GM19468 (cell line): Measurements from ENCODE around the gene CASP12.
"Not testable (repeated sequence)": the region's sequence is repeated elsewhere in the genome, so short reads cannot be mapped to it uniquely, and the experiment has no call there.

ENCODE experiments used
- ATAC-seq: cut with Tn5 transposase; IDR thresholded peaks from one replicate; pipeline ENCODE4 v1.9.1; 2021; ENCODE audit warnings: mild to moderate bottlenecking, moderate library complexity, moderate number of reproducible peaks; ENCODE audit not compliant: unreplicated experiment; ENCODE audit errors: extremely low read depth

CASP12 gene

GRCh38 chr11:104897891-104898684, at the start of gene CASP12:
Gene CASP12 (minus strand): TSS chr11:104898460.
- ATAC-seq = peak; percentile 80

- peak; percentile 88 for ATAC-seq
Measured at GRCh38 chr11:104946907-104947306, 48.6 kb upstream of the CASP12 start.

GRCh38 chr11:104944076-104944475, 45.8 kb upstream of the CASP12 start:
- ATAC-seq = no peak

- no peak for ATAC-seq
Measured at GRCh38 chr11:104943561-104943960, 45.3 kb upstream of the CASP12 start.

- no peak for ATAC-seq
Measured at GRCh38 chr11:104934594-104934993, 36.3 kb upstream of the CASP12 start.

- ATAC-seq = not testable (repeated sequence)
Measured at GRCh38 chr11:104934073-104934472, 35.8 kb upstream of the CASP12 start.

- ATAC-seq = no peak
Measured at GRCh38 chr11:104928811-104929210, 30.6 kb upstream of the CASP12 start.

GRCh38 chr11:104926771-104927611, 28.7 kb upstream of the CASP12 start:
- ATAC-seq = no peak

- ATAC-seq = no peak
Measured at GRCh38 chr11:104925850-104926249, 27.6 kb upstream of the CASP12 start.

- ATAC-seq = no peak
Measured at GRCh38 chr11:104918113-104918824, 20.0 kb upstream of the CASP12 start.

GRCh38 chr11:104917271-104918112, 19.2 kb upstream of the CASP12 start:
- no peak for ATAC-seq

GRCh38 chr11:104916442-104916841, 18.2 kb upstream of the CASP12 start:
- ATAC-seq = no peak

- ATAC-seq = no peak
Measured at GRCh38 chr11:104912102-104912501, 13.8 kb upstream of the CASP12 start.

GRCh38 chr11:104908186-104908531, 9.9 kb upstream of the CASP12 start:
- no peak for ATAC-seq

GRCh38 chr11:104907521-104908185, 9.4 kb upstream of the CASP12 start:
- peak; percentile 75 for ATAC-seq

- no peak for ATAC-seq
Measured at GRCh38 chr11:104905271-104905670, 7.0 kb upstream of the CASP12 start.

- ATAC-seq = no peak
Measured at GRCh38 chr11:104899226-104899625, 966 bp upstream of the CASP12 start.

- no peak for ATAC-seq
Measured at GRCh38 chr11:104898685-104899013, 389 bp upstream of the CASP12 start.

GRCh38 chr11:104895634-104896033, 2.6 kb downstream of the CASP12 start:
- ATAC-seq = no peak
